SK-N-SH (cell line): ENCODE measurements around the gene CCDC106.

Experiments
- CHD2 ChIP-seq: fragments of 150-350 bp; IDR thresholded peaks from 2 replicates; pipeline ENCODE4 v1.6.1; 2018; ENCODE audit warnings: low read length; ENCODE audit not compliant: partially characterized antibody
- CTCF ChIP-seq: fragments of 200-600 bp; sonication (generic); IDR thresholded peaks from 2 replicates; pipeline ENCODE4 v1.6.1; 2017; ENCODE audit warnings: antibody characterized with exemption, mild to moderate bottlenecking, moderate library complexity
- EZH2phosphoT487 ChIP-seq: fragments of 200-600 bp; sonication (generic); IDR thresholded peaks from 2 replicates; pipeline ENCODE4 v1.6.1; 2017; ENCODE audit warnings: low read depth, mixed run types, mild to moderate bottlenecking, antibody characterized with exemption, moderate library complexity, borderline replicate concordance
- FOSL2 ChIP-seq: IDR thresholded peaks from 2 replicates; pipeline ENCODE4 v1.4.0; 2012; ENCODE audit warnings: low read depth, mild to moderate bottlenecking, moderate library complexity, borderline replicate concordance
- FOXJ3 ChIP-seq: sonication (generic); formaldehyde crosslinking; IDR thresholded peaks from 2 replicates; pipeline ENCODE4 v1.5.1; 2020; ENCODE audit warnings: mild to moderate bottlenecking, missing genetic modification reagents
- JUND ChIP-seq: IDR thresholded peaks from 2 replicates; pipeline ENCODE4 v1.4.0; 2012
- MAX ChIP-seq: IDR thresholded peaks from 2 replicates; pipeline ENCODE4 v1.4.0; 2012; ENCODE audit warnings: low read depth
- PBX3 ChIP-seq: IDR thresholded peaks from 2 replicates; pipeline ENCODE4; 2012
- POLR2AphosphoS5 ChIP-seq: IDR thresholded peaks from 2 replicates; pipeline ENCODE4 v1.6.1; 2012; ENCODE audit warnings: low read depth, low read length
- RAD21 ChIP-seq: IDR thresholded peaks from 2 replicates; pipeline ENCODE4 v1.6.1; 2012; ENCODE audit warnings: mild to moderate bottlenecking, low read length
- RXRA ChIP-seq: IDR thresholded peaks from 2 replicates; pipeline ENCODE4 v1.4.0; 2012; ENCODE audit warnings: low read depth, mild to moderate bottlenecking, borderline replicate concordance
- SMC3 ChIP-seq: IDR thresholded peaks from 2 replicates; pipeline ENCODE4 v1.6.1; 2012; ENCODE audit warnings: low read depth, low read length, improper control_type of control experiment
- YY1 ChIP-seq: IDR thresholded peaks from 2 replicates; pipeline ENCODE4 v1.4.0; 2012; ENCODE audit warnings: low read depth, mild to moderate bottlenecking

GRCh38 chr19:55644191-55644833, 3.7 kb upstream of the CCDC106 start:
- TF ChIP-seq JUND (no peak), CTCF (no peak), POLR2AphosphoS5 (peak; percentile 23; the same call in 1 of the 2 replicates), SMC3 (no peak), CHD2 (no peak), FOXJ3 (no peak), RAD21 (no peak), PBX3 (no peak), YY1 (no peak), MAX (no peak), RXRA (no peak), EZH2phosphoT487 (no peak), FOSL2 (no peak)
